ENCODE measurements around the gene LPP.

DNA sequence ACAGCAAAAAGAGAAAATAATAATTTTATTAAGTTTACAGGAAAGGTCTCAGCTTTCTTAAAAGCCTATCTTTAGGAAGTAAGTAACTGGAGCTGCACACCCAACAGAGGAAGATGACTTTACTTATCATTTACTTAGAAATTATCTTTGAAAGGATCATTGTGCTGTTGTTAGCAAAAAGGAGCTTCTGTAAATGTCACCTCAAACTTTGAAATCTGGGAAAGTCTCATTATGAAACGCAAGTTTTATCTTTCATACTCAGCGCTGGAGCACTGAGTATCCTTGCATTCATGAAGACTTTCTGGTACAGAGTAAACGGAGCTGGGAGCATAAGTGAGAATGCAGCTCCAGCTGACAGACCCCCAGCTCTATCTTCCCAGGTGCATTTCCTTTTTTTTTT is 526.6 kb downstream of the LPP start:
- TF ChIP-seq, protein P1, sequence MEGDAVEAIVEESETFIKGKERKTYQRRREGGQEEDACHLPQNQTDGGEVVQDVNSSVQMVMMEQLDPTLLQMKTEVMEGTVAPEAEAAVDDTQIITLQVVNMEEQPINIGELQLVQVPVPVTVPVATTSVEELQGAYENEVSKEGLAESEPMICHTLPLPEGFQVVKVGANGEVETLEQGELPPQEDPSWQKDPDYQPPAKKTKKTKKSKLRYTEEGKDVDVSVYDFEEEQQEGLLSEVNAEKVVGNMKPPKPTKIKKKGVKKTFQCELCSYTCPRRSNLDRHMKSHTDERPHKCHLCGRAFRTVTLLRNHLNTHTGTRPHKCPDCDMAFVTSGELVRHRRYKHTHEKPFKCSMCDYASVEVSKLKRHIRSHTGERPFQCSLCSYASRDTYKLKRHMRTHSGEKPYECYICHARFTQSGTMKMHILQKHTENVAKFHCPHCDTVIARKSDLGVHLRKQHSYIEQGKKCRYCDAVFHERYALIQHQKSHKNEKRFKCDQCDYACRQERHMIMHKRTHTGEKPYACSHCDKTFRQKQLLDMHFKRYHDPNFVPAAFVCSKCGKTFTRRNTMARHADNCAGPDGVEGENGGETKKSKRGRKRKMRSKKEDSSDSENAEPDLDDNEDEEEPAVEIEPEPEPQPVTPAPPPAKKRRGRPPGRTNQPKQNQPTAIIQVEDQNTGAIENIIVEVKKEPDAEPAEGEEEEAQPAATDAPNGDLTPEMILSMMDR (IDR thresholded peaks at IDR 0.05): no peak
- TF ChIP-seq EZH2 (IDR thresholded peaks at IDR 0.05; ENCODE audit: borderline replicate concordance, insufficient read depth, low read depth, low read length, poor library complexity, severe bottlenecking): no peak
